BLaER1 treated with 17β-estradiol and CSF1 and Interleukin-3, amounts not matched to agents 10 nM and 100 nM (cell line): ENCODE data around the gene RELN.

Experiments used
- H3K27ac ChIP-seq, 11 experiments: shearing (Covaris generic); formaldehyde crosslinking; 2 replicates each; pipeline ENCODE4 v1.8.1; 2022
- H3K27me3 ChIP-seq, 11 experiments: shearing (Covaris generic); formaldehyde crosslinking; 2 replicates each; pipeline ENCODE4 v1.8.1; 2022
- H3K36me3 ChIP-seq, 11 experiments: shearing (Covaris generic); formaldehyde crosslinking; 2 replicates each; pipeline ENCODE4 v1.8.1; 2022
- H3K4me1 ChIP-seq, 10 experiments: shearing (Covaris generic); formaldehyde crosslinking; 2 replicates each; pipeline ENCODE4 v1.8.1; 2022
- H3K4me2 ChIP-seq, 11 experiments: shearing (Covaris generic); formaldehyde crosslinking; 2 replicates each; pipeline ENCODE4 v1.8.1; 2022
- H3K4me3 ChIP-seq, 10 experiments: shearing (Covaris generic); formaldehyde crosslinking; 2 replicates each; pipeline ENCODE4 v1.8.1; 2022
- H3K9ac ChIP-seq, 11 experiments: shearing (Covaris generic); formaldehyde crosslinking; 2 replicates each; pipeline ENCODE4 v1.8.1; 2022
- H3K9me3 ChIP-seq, 11 experiments: shearing (Covaris generic); formaldehyde crosslinking; replicated peaks in 1 of 11; 2 replicates each; pipeline ENCODE4 v1.8.1; 2022
- H4K20me1 ChIP-seq, 11 experiments: shearing (Covaris generic); formaldehyde crosslinking; 2 replicates each; pipeline ENCODE4 v1.8.1; 2022
- Cebpa-rat ChIP-seq, 11 experiments: shearing (Covaris generic); IDR thresholded peaks; 2 replicates each; pipeline ENCODE4 v1.8.1; 2022

RELN gene

DNA sequence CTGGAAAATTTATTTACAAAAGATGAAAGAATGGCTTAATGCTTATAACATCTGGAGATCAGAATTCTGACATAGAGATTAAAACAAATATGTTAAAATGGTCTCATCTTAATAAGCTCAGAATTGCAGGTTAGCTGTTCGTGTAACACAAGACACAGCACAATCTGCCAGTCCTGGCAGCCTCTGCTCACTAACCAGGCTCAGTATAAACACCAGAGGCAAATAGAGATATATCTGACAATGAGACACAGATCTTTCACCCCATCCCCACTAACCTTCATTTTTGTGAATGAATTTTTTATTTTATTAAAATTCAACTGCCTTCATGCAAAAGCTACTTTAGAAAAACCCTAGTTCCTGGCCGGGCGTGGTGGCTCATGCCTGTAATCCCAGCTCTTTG is 51.8 kb downstream of the RELN start:
- Histone ChIP-seq H3K27me3 (no peaks in the 10 kb centered on the region), H3K36me3 (no peaks in the 10 kb centered on the region), H4K20me1 (no peaks in the 10 kb centered on the region), H3K9ac (no peak overlapping the region), H3K4me1 (no peaks in the 10 kb centered on the region), H3K4me2 (no peak overlapping the region), H3K27ac (no peak overlapping the region), H3K9me3 (no peaks in the 10 kb centered on the region), H3K4me3 (no peak overlapping the region)
- TF ChIP-seq Cebpa-rat (IDR thresholded peaks at IDR 0.05) = no peak

DNA sequence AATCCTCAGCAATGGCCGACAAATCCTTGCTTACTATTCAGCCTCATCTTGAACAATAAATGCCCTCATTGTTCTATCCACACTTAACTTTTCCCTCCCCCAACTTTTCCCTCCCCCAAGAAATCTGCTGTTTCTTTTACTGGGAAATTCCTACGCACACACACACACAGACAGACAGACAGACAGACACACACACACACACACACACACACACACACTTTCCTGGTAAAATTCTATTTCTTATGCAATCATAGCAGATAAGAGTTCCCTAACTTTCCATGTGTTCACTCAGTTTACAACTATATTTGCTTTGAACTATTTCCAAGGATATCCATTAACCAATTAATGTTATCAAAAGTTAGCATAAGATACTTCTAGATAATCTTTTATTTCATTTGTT is 52.9 kb downstream of the RELN start:
- Histone ChIP-seq H3K4me2 (no peak overlapping the region), H3K27me3 (no peaks in the 10 kb centered on the region), H3K36me3 (no peaks in the 10 kb centered on the region), H3K9me3 (no peaks in the 10 kb centered on the region), H3K4me3 (no peak overlapping the region), H3K9ac (no peak overlapping the region), H4K20me1 (no peaks in the 10 kb centered on the region), H3K4me1 (0 out of 20 replicates have a peak, but pooled peaks cover 0 to 3% (median 0%) of the 10 kb centered on the region in 10 experiments), H3K27ac (no peak overlapping the region)
- no peak for TF ChIP-seq Cebpa-rat (IDR thresholded peaks at IDR 0.05)

DNA sequence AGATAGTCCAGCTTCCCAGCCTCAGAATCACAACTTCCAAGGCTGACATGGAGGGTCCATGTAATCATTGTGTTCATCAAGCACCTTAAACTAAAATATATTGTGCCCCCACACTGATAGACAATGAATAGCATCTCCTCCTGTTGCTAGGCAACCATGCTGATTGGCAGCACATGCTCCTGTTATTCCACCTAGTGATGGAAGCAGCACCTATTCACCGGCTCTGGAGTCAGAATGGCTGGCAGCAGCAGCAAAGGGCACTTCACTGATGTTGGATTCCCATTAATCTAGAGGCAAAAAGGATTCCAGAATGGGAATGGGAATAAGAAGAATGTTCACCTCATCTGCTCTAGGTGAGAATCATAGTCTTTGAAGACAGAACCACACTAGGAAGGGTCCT is 55.0 kb downstream of the RELN start:
- Histone ChIP-seq H3K4me2 (no peak overlapping the region), H3K4me3 (no peak overlapping the region), H3K4me1 (0 out of 20 replicates have a peak, but pooled peaks cover 0 to 3% (median 0%) of the 10 kb centered on the region in 10 experiments), H3K27me3 (no peaks in the 10 kb centered on the region), H3K9me3 (no peaks in the 10 kb centered on the region), H3K27ac (no peak overlapping the region), H4K20me1 (no peaks in the 10 kb centered on the region), H3K36me3 (no peaks in the 10 kb centered on the region), H3K9ac (no peak overlapping the region)
- TF ChIP-seq Cebpa-rat (IDR thresholded peaks at IDR 0.05) = no peak

DNA sequence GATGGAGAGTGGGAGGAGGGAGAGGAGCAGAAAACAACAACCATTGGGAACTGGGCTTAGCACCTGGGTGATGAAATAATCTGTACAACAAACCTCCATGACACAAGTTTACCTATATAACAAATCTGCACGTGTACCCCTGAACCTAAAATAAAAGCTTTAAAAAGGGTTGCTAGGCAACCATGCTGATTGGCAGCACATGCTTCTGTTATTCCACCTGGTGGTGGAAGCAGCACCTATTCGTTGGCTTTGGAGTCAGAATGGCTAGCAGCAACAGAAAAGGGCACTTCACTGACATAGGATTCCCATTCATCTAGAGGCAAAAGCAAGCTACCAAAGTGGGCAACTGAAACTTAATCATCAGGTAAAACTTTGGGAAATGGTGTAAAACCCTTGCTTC is 57.1 kb downstream of the RELN start:
- H3K27ac ChIP-seq = no peak overlapping the region
- H3K9me3 ChIP-seq = no peaks in the 10 kb centered on the region
- no peaks in the 10 kb centered on the region for H3K36me3 ChIP-seq
- H3K9ac ChIP-seq = no peak overlapping the region
- H4K20me1 ChIP-seq = no peaks in the 10 kb centered on the region
- no peak for TF ChIP-seq Cebpa-rat (IDR thresholded peaks at IDR 0.05)
- H3K4me1 ChIP-seq = 0 out of 20 replicates have a peak, but pooled peaks cover 0 to 3% (median 0%) of the 10 kb centered on the region in 10 experiments
- H3K4me2 ChIP-seq = no peak overlapping the region
- no peaks in the 10 kb centered on the region for H3K27me3 ChIP-seq
- H3K4me3 ChIP-seq = no peak overlapping the region

DNA sequence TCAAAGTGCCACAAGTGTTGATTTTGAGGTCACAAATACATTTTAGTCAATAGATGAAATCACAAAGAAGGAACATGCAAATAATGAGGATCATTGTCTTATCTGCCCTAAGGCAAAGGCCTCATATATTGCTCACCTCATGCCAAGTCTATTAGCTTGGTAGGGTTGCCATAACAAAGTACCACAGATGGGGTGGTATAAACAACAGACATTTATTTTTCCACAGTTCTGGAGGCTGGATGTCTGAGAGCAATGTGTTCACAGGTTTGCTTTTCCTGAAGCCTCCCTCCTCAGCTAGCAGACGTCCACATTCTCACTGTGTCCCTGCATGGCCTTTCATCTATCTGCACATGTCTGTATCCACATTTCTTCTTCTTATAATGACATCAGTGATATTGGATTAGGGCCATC is 59.6 kb downstream of the RELN start:
- no peak overlapping the region for H3K4me2 ChIP-seq
- no peak for TF ChIP-seq Cebpa-rat (IDR thresholded peaks at IDR 0.05)
- H3K27ac ChIP-seq = no peak overlapping the region
- H3K9ac ChIP-seq = no peak overlapping the region
- 0 out of 20 replicates have a peak, but pooled peaks cover 0 to 3% (median 0%) of the 10 kb centered on the region in 10 experiments for H3K4me1 ChIP-seq
- H3K4me3 ChIP-seq = no peak overlapping the region
- no peaks in the 10 kb centered on the region for H4K20me1 ChIP-seq
- H3K27me3 ChIP-seq = no peaks in the 10 kb centered on the region
- no peaks in the 10 kb centered on the region for H3K9me3 ChIP-seq
- H3K36me3 ChIP-seq = no peaks in the 10 kb centered on the region

DNA sequence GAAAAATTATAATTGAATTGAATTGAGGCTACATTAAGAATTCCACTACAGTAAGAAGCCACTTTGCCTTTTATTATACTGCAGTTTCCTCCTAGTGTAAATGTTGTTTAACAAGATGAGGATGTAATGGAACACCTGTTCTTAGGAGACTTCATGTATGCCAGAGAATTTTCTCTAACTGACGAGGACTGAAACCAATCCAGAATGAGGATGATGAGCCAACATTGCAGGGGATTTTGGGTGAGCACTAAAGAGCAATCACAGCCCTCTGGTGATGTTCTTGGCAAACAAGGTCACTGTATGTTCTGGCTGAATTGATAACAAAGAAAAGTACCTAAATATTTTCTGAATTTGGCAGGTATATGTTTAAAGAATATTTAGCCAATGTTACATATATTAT is 60.9 kb downstream of the RELN start:
- 0 out of 20 replicates have a peak, but pooled peaks cover 0 to 3% (median 0%) of the 10 kb centered on the region in 10 experiments for H3K4me1 ChIP-seq
- H3K27ac ChIP-seq = no peak overlapping the region
- H3K27me3 ChIP-seq = no peaks in the 10 kb centered on the region
- no peak for TF ChIP-seq Cebpa-rat (IDR thresholded peaks at IDR 0.05)
- no peaks in the 10 kb centered on the region for H4K20me1 ChIP-seq
- H3K9me3 ChIP-seq = no peaks in the 10 kb centered on the region
- no peaks in the 10 kb centered on the region for H3K36me3 ChIP-seq
- H3K4me3 ChIP-seq = no peak overlapping the region
- H3K4me2 ChIP-seq = no peak overlapping the region
- H3K9ac ChIP-seq = no peak overlapping the region

DNA sequence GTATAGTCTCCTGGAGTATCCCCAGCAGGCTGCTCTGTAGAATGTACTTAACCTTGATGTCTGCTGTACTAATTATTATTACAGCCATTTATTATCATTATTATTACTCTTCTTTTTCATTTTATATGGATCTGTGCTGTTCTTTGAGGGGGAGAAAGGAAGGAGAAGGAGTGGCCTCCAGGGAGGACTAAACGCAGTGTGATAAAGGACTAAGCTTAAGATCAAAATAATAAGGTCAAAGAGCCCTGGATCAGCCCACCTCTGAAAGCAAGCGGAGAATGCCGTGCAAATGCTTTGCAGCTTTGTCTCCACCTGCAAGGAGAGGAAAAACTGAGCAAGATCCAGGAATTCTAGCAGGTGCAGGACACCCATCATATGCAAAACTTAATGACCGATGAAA is 65.3 kb downstream of the RELN start:
- H3K9ac ChIP-seq = no peak overlapping the region
- H3K27ac ChIP-seq = no peak overlapping the region
- H3K36me3 ChIP-seq = no peaks in the 10 kb centered on the region
- H3K4me1 ChIP-seq = no peaks in the 10 kb centered on the region
- no peaks in the 10 kb centered on the region for H3K9me3 ChIP-seq
- no peak overlapping the region for H3K4me2 ChIP-seq
- no peak overlapping the region for H3K4me3 ChIP-seq
- no peaks in the 10 kb centered on the region for H3K27me3 ChIP-seq
- no peaks in the 10 kb centered on the region for H4K20me1 ChIP-seq
- TF ChIP-seq Cebpa-rat (IDR thresholded peaks at IDR 0.05) = no peak

DNA sequence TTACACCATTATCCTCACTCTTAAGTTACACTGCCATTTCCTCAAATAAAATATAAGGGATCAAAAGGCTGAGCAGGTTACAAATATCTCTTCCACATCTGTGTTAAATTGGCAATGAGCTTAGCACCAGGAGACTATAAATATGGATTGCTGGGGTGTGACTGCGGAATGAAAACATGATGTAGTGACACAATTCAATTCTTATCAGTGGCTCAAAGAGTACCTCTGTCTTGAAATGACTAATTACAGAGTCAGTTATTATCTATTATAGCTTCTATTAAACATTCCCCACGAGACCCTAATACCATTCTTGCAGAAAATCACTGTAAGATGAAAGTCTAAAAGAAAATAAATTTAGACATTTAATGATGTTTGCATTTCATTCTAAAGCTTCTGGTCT is 67.1 kb downstream of the RELN start:
- Histone ChIP-seq H3K4me2 (no peak overlapping the region), H3K4me3 (no peak overlapping the region), H3K27me3 (no peaks in the 10 kb centered on the region), H3K9me3 (no peaks in the 10 kb centered on the region), H3K4me1 (no peaks in the 10 kb centered on the region), H3K9ac (no peak overlapping the region), H3K27ac (no peak overlapping the region), H3K36me3 (no peaks in the 10 kb centered on the region), H4K20me1 (no peaks in the 10 kb centered on the region)
- TF ChIP-seq Cebpa-rat (IDR thresholded peaks at IDR 0.05) = no peak

DNA sequence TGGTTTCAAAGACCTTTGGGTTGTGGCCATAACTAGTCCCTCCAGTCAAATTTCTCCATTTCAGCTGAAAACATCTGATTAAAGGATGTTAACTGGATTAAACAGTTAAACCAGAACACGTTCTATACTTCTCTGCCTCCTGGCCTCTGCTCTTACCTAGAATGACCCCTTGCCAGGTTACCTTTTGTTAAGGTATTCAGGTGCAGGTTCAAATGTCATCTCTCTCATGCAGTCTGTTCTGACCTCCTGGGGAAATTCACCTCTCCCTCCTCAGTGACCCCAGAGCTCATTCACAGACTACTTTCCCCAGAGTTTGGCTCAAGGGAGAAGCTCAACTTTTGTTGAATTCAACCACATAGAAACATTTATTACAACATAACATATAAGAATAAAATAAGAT is 67.8 kb downstream of the RELN start:
- Histone ChIP-seq H3K27me3 (no peaks in the 10 kb centered on the region), H3K4me1 (no peaks in the 10 kb centered on the region), H3K27ac (no peak overlapping the region), H4K20me1 (no peaks in the 10 kb centered on the region), H3K9me3 (no peaks in the 10 kb centered on the region), H3K36me3 (no peaks in the 10 kb centered on the region), H3K4me3 (no peak overlapping the region), H3K4me2 (no peak overlapping the region), H3K9ac (no peak overlapping the region)
- no peak for TF ChIP-seq Cebpa-rat (IDR thresholded peaks at IDR 0.05)

DNA sequence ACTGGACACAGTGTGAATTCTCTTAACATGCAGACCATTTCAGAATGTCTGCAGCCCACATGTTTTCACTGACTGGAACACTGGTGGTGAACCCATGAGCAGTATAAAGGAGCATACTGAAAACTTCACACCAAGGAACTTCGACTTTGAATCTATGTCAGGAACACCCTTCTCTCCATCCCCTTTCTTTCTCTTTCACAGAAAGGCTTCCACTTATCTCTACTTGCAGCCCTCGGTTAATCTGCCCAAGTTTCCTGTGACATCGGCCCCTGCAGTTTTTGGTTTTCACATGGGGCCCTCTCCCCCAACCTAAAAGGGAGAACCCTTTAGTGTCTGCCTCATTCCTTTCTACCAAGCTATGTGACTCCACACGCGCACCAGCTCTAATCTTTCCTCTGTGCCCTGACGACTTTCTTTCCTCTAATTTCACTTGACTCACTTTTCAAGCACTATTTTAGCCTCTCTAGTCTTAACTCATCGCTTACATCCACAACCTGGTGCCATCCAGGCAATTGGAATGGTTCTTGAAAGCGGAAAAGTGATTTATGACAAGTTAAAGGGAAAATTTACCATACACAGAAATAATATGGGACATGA is 70.1 kb downstream of the RELN start:
- Histone ChIP-seq H4K20me1 (no peaks in the 10 kb centered on the region), H3K4me2 (no peak overlapping the region), H3K27ac (no peak overlapping the region), H3K4me1 (no peaks in the 10 kb centered on the region), H3K9me3 (no peaks in the 10 kb centered on the region), H3K36me3 (no peaks in the 10 kb centered on the region), H3K27me3 (no peaks in the 10 kb centered on the region), H3K9ac (no peak overlapping the region), H3K4me3 (no peak overlapping the region)
- TF ChIP-seq Cebpa-rat (IDR thresholded peaks at IDR 0.05) = no peak
